H9 (cell line): Measurements from ENCODE around the gene ASIC1. TPM values are rescaled to one million over a fixed set of nuclear protein-coding genes. Genes with fewer than 3 reads are reported as not detected.

Experiments used
- DNase-seq: peaks from one replicate; pipeline ENCODE4 v3.0.0-alpha.2; 2017
- H2AFZ ChIP-seq: one replicate; pipeline ENCODE4 v1.6.1; 2013; ENCODE audit warnings: mild to moderate bottlenecking, low read length, control low read depth, moderate library complexity
- H2AK5ac ChIP-seq: 2 replicates; pipeline ENCODE4 v1.6.1; 2013; ENCODE audit warnings: low read length, control low read depth, mixed read lengths; ENCODE audit not compliant: insufficient read length
- H2BK120ac ChIP-seq: one replicate; pipeline ENCODE4 v1.6.1; 2013; ENCODE audit warnings: low read depth, mild to moderate bottlenecking, low read length, control low read depth, inconsistent platforms; ENCODE audit not compliant: poor library complexity, severe bottlenecking
- H2BK12ac ChIP-seq: 2 replicates; pipeline ENCODE4 v1.6.1; 2013; ENCODE audit warnings: low read length, control low read depth, mixed read lengths, low read depth; ENCODE audit not compliant: insufficient read length
- H2BK15ac ChIP-seq: 2 replicates; pipeline ENCODE4 v1.6.1; 2013; ENCODE audit warnings: low read depth, low read length, control low read depth
- H2BK20ac ChIP-seq: one replicate; pipeline ENCODE4 v1.6.1; 2013; ENCODE audit warnings: low read depth, mild to moderate bottlenecking, low read length, control low read depth, inconsistent platforms; ENCODE audit not compliant: poor library complexity, severe bottlenecking
- H2BK5ac ChIP-seq: 2 replicates; pipeline ENCODE4 v1.6.1; 2013; ENCODE audit warnings: low read length, control low read depth, mixed read lengths; ENCODE audit not compliant: insufficient read length
- H3K14ac ChIP-seq: 2 replicates; pipeline ENCODE4 v1.6.1; 2013; ENCODE audit warnings: low read length, control low read depth; ENCODE audit not compliant: insufficient read depth
- H3K18ac ChIP-seq: 2 replicates; pipeline ENCODE4 v1.6.1; 2013; ENCODE audit warnings: low read depth, mild to moderate bottlenecking, mixed read lengths, low read length, control low read depth; ENCODE audit not compliant: insufficient read length
- H3K23ac ChIP-seq: 2 replicates; pipeline ENCODE4 v1.6.1; 2013; ENCODE audit warnings: low read length, control low read depth, mixed read lengths, low read depth; ENCODE audit not compliant: insufficient read length
- H3K23me2 ChIP-seq: 2 replicates; pipeline ENCODE4 v1.6.1; 2013; ENCODE audit warnings: low read depth, mild to moderate bottlenecking, mixed read lengths, low read length, control low read depth; ENCODE audit not compliant: insufficient read length, poor library complexity, severe bottlenecking
- H3K27ac ChIP-seq: 2 replicates; pipeline ENCODE4 v1.5.1; 2013; ENCODE audit warnings: low read length, control low read depth, mixed read lengths, low read depth; ENCODE audit not compliant: insufficient read length
- H3K27me3 ChIP-seq: 2 replicates; pipeline ENCODE4 v1.6.1; 2013; ENCODE audit warnings: low read length, control low read depth, inconsistent platforms; ENCODE audit not compliant: insufficient read depth
- H3K4ac ChIP-seq: 2 replicates; pipeline ENCODE4 v1.6.1; 2013; ENCODE audit warnings: low read depth, mild to moderate bottlenecking, control low read depth, inconsistent platforms, low read length, moderate library complexity
- H3K4me1 ChIP-seq: 2 replicates; pipeline ENCODE4 v1.6.1; 2013; ENCODE audit warnings: low read length, control low read depth, inconsistent platforms; ENCODE audit not compliant: insufficient read depth
- H3K4me2 ChIP-seq: 2 replicates; pipeline ENCODE4 v1.6.1; 2013; ENCODE audit warnings: low read length, control low read depth, mixed read lengths; ENCODE audit not compliant: insufficient read length, insufficient read depth
- H3K56ac ChIP-seq: 2 replicates; pipeline ENCODE4 v1.6.1; 2013; ENCODE audit warnings: low read depth, mild to moderate bottlenecking, mixed read lengths, low read length, control low read depth; ENCODE audit not compliant: insufficient read length
- H3K79me1 ChIP-seq: 2 replicates; pipeline ENCODE4 v1.6.1; 2013; ENCODE audit warnings: low read depth, mild to moderate bottlenecking, moderate library complexity, low read length, control low read depth, inconsistent platforms; ENCODE audit not compliant: insufficient read depth, poor library complexity, severe bottlenecking
- H3K79me2 ChIP-seq: 2 replicates; pipeline ENCODE4 v1.6.1; 2013; ENCODE audit warnings: low read length, control low read depth, inconsistent platforms; ENCODE audit not compliant: insufficient read depth
- H3K9ac ChIP-seq: 2 replicates; pipeline ENCODE4 v1.6.1; 2013; ENCODE audit warnings: low read length, control low read depth, mixed read lengths; ENCODE audit not compliant: insufficient read length; ENCODE audit errors: extremely low read depth
- H3K9me3 ChIP-seq: one replicate; pipeline ENCODE4 v1.6.1; 2013; ENCODE audit warnings: low read depth, low read length, inconsistent platforms; ENCODE audit not compliant: control insufficient read depth
- H3T11ph ChIP-seq: one replicate; pipeline ENCODE4 v1.6.1; 2013; ENCODE audit warnings: mild to moderate bottlenecking, low read length, control low read depth, inconsistent platforms
- H4K20me1 ChIP-seq: one replicate; pipeline ENCODE4 v1.6.1; 2013; ENCODE audit not compliant: control insufficient read depth, insufficient read length, insufficient read depth
- H4K5ac ChIP-seq: 2 replicates; pipeline ENCODE4 v1.6.1; 2013; ENCODE audit warnings: low read depth, mild to moderate bottlenecking, mixed read lengths, low read length, control low read depth; ENCODE audit not compliant: insufficient read length
- H4K8ac ChIP-seq: replicated peaks from 2 replicates; pipeline ENCODE4 v1.6.1; 2013; ENCODE audit warnings: low read length, control low read depth, mixed read lengths, low read depth; ENCODE audit not compliant: insufficient read length
- H4K91ac ChIP-seq: 2 replicates; pipeline ENCODE4 v1.6.1; 2013; ENCODE audit warnings: low read depth, mild to moderate bottlenecking, moderate library complexity, mixed read lengths, low read length, control low read depth; ENCODE audit not compliant: insufficient read length
- H3K27ac Mint-ChIP-seq, 3 experiments: 2 replicates in 2 of 3; 3 replicates in 1 of 3; pipeline ENCODE4 v1.8.0; 2020 to 2021; ENCODE audit warnings: mixed read lengths in 3 of 3, mild to moderate bottlenecking in 1 of 3, moderate library complexity in 1 of 3
- H3K27me3 Mint-ChIP-seq: 2 replicates; pipeline ENCODE4 v1.8.0; 2021; ENCODE audit warnings: low read depth, mild to moderate bottlenecking, moderate library complexity, mixed read lengths
- H3K36me3 Mint-ChIP-seq, 3 experiments: 2 replicates in 2 of 3; 3 replicates in 1 of 3; pipeline ENCODE4 v1.8.0; 2020 to 2021; ENCODE audit warnings: low read depth in 3 of 3, mixed read lengths in 3 of 3; ENCODE audit not compliant: insufficient read depth in 1 of 3
- H3K4me1 Mint-ChIP-seq, 2 experiments: 2 replicates each; pipeline ENCODE4 v1.8.0; 2020; ENCODE audit warnings: mixed read lengths in 2 of 2
- H3K4me3 Mint-ChIP-seq, 2 experiments: 2 replicates in 1 of 2; 3 replicates in 1 of 2; pipeline ENCODE4 v1.8.0; 2020 to 2021; ENCODE audit warnings: mild to moderate bottlenecking in 2 of 2, mixed read lengths in 2 of 2, moderate library complexity in 1 of 2
- H3K9me3 Mint-ChIP-seq, 2 experiments: 2 replicates in 1 of 2; 3 replicates in 1 of 2; pipeline ENCODE4 v1.8.0; 2020; ENCODE audit warnings: mild to moderate bottlenecking in 2 of 2, mixed read lengths in 2 of 2, moderate library complexity in 1 of 2
- WGBS: extraction: QIAGEN DNeasy Blood & Tissue Kit; methylation state at CpG from one replicate; pipeline ENCODE4 v1.1.7; 2013; ENCODE audit warnings: missing lambda C conversion rate, low lambda C conversion rate, mixed read lengths; ENCODE audit not compliant: insufficient read length; ENCODE audit errors: extremely low coverage; 5-methylcytosine and 5-hydroxymethylcytosine counted together
- total RNA-seq: library from RNA; stranded (reverse); gene quantifications from 2 replicates; pipeline ENCODE4 v1.2.1, GENCODE V29; 2021
- TF ChIP-seq, protein P1 (sequence below): fragments of 200-600 bp; sonication (generic); conservative IDR thresholded peaks from 3 replicates; pipeline ENCODE4 v1.8.0; 2021; ENCODE audit warnings: antibody characterized with exemption, mild to moderate bottlenecking

Gene ASIC1
- total RNA-seq, 1 experiment from 2014 or later, result 3.9 TPM

DNA sequence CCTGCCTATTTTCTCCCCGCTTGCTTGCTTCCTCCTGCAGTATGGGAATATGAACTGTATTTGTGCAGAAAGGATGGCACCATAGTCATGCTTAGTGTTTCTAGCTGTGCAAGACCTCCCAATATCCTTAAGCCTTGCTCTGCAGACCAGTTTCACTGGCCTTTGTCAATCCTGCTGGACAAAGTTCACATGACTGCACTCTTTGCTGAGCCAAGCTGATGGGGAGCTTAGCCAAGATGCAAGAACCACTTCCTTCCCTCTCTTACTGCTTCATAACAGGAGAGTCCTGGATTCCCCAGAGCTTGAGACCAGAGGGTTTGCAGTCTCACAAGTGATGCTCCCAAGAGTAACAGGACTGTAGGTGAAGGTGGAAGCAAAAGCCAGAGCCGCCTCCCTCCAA, 3.8 kb downstream of the ASIC1 start:
- no peaks in the 10 kb centered on the region for H3K79me1 ChIP-seq
- H3K9me3 ChIP-seq, result no peaks in the 10 kb centered on the region
- TF ChIP-seq, protein P1, sequence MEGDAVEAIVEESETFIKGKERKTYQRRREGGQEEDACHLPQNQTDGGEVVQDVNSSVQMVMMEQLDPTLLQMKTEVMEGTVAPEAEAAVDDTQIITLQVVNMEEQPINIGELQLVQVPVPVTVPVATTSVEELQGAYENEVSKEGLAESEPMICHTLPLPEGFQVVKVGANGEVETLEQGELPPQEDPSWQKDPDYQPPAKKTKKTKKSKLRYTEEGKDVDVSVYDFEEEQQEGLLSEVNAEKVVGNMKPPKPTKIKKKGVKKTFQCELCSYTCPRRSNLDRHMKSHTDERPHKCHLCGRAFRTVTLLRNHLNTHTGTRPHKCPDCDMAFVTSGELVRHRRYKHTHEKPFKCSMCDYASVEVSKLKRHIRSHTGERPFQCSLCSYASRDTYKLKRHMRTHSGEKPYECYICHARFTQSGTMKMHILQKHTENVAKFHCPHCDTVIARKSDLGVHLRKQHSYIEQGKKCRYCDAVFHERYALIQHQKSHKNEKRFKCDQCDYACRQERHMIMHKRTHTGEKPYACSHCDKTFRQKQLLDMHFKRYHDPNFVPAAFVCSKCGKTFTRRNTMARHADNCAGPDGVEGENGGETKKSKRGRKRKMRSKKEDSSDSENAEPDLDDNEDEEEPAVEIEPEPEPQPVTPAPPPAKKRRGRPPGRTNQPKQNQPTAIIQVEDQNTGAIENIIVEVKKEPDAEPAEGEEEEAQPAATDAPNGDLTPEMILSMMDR, result no peak
- H3K27me3 Mint-ChIP-seq, result peaks cover 76% of the 10 kb centered on the region
- H3K9me3 Mint-ChIP-seq, result peaks cover 0 to 2% of the 10 kb centered on the region in 2 experiments; a peak in 1 of 5 replicates
- no peak overlapping the region for H2BK15ac ChIP-seq
- no peak overlapping the region for H3K56ac ChIP-seq
- H3T11ph ChIP-seq, result no peak overlapping the region
- H3K4me1 Mint-ChIP-seq, result peaks cover 10 to 16% of the 10 kb centered on the region in 2 experiments
- no peak overlapping the region for H2BK120ac ChIP-seq
- peaks cover 29% of the 10 kb centered on the region; the same call in 1 of the 2 replicates for H3K27me3 ChIP-seq
- no peak overlapping the region for H2BK12ac ChIP-seq
- H3K23ac ChIP-seq, result no peak overlapping the region
- H4K91ac ChIP-seq, result no peak overlapping the region
- no peak overlapping the region for H3K4me2 ChIP-seq
- H2AFZ ChIP-seq, result no peak overlapping the region
- WGBS, result no CpG with 5 or more reads among the region's 2 CpGs
- H3K4me3 Mint-ChIP-seq, result no peak overlapping the region
- no peak overlapping the region for H2BK5ac ChIP-seq
- H3K23me2 ChIP-seq, result peaks cover under 1% of the 10 kb centered on the region
- no peak overlapping the region for H3K14ac ChIP-seq
- no peak overlapping the region for H2BK20ac ChIP-seq
- H3K27ac Mint-ChIP-seq, result no peak overlapping the region
- no peak overlapping the region for H3K18ac ChIP-seq
- no peak overlapping the region for H4K8ac ChIP-seq
- H3K9ac ChIP-seq, result no peak overlapping the region
- no peak overlapping the region for H4K5ac ChIP-seq
- H3K79me2 ChIP-seq, result no peaks in the 10 kb centered on the region
- DNase-seq, result no peak
- H3K36me3 Mint-ChIP-seq, result no peaks in the 10 kb centered on the region
- no peaks in the 10 kb centered on the region for H4K20me1 ChIP-seq
- H2AK5ac ChIP-seq, result no peak overlapping the region
- no peak overlapping the region for H3K27ac ChIP-seq
- H3K4me1 ChIP-seq, result no peaks in the 10 kb centered on the region
- H3K4ac ChIP-seq, result no peak overlapping the region
